Lower lobe of right lung (tissue), 2 donors: ENCODE data around the gene SEC31A. TPM values are rescaled to one million over a fixed set of nuclear protein-coding genes. Genes with fewer than 3 reads are reported as not detected.

Experiments
- ATAC-seq, 2 donors: fragments of 200-7000 bp; cut with Tn5 transposase; one replicate each; pipeline ENCODE4 v1.9.1; 2020 to 2022; ENCODE audit warnings: mild to moderate bottlenecking in 2 of 2, moderate library complexity in 2 of 2
- DNase-seq: peaks from one replicate; pipeline ENCODE4 v3.0.0-alpha.2; 2020
- H3K27ac ChIP-seq: fragments of 200-600 bp; one replicate; pipeline ENCODE4 v1.8.0; 2022
- H3K27me3 ChIP-seq: fragments of 200-600 bp; one replicate; pipeline ENCODE4 v1.8.0; 2022; ENCODE audit warnings: low read depth
- H3K36me3 ChIP-seq: fragments of 200-600 bp; one replicate; pipeline ENCODE4 v1.8.0; 2022; ENCODE audit warnings: mild to moderate bottlenecking
- H3K4me1 ChIP-seq: fragments of 200-600 bp; one replicate; pipeline ENCODE4 v1.8.0; 2022
- H3K4me3 ChIP-seq: fragments of 200-600 bp; one replicate; pipeline ENCODE4 v1.8.0; 2022; ENCODE audit warnings: mild to moderate bottlenecking
- H3K9me3 ChIP-seq: fragments of 200-600 bp; one replicate; pipeline ENCODE4 v1.8.0; 2022
- CTCF ChIP-seq: fragments of 200-600 bp; IDR thresholded peaks from one replicate; pipeline ENCODE4 v1.8.0; 2022; ENCODE audit warnings: antibody characterized with exemption, mild to moderate bottlenecking
- intact Hi-C: fragments of 100-400 bp; cut with DNase I; formaldehyde crosslinking; loops from one replicate; pipeline ENCODE4 v1.11.0; 2022
- total RNA-seq: library from RNA; stranded (reverse); fragmentation: NEBNext Ultra II Directional; extraction: Animal tissue kit (Norgen Biotek cat#: 25700); gene quantifications from one replicate; pipeline ENCODE4 v1.2.1, GENCODE V29; 2021
- donor health status: DM: no; HTN: yes; CAD: no; lungs with severe emphysema.

Gene SEC31A
- total RNA-seq, 1 donor from 2014 or later: 183 TPM

- no peak for ATAC-seq
- Histone ChIP-seq H3K9me3 (no peaks in the 10 kb centered on the region), H3K4me3 (no peak overlapping the region), H3K36me3 (peaks cover 44% of the 10 kb centered on the region), H3K4me1 (peaks cover 33% of the 10 kb centered on the region), H3K27me3 (no peaks in the 10 kb centered on the region), H3K27ac (no peak overlapping the region)
- no peak for TF ChIP-seq CTCF
- no peak for DNase-seq
- intact Hi-C loops: no loop called here
These were observed 1.5 kb upstream of the SEC31A start for GRCh38 chr4:82892467-82892802.

- Histone ChIP-seq H3K27ac (peak overlapping the region; percentile 99), H3K9me3 (no peaks in the 10 kb centered on the region), H3K36me3 (peaks cover 38% of the 10 kb centered on the region), H3K4me1 (peaks cover 33% of the 10 kb centered on the region), H3K4me3 (peak overlapping the region; percentile 87), H3K27me3 (no peaks in the 10 kb centered on the region)
- no peak for TF ChIP-seq CTCF
- intact Hi-C loops: no loop called here
- DNase-seq: no peak
- peak in 1 of 2 donors; percentile 0 for ATAC-seq
These were observed 934 bp upstream of the SEC31A start for GRCh38 chr4:82891707-82892466.

DNA sequence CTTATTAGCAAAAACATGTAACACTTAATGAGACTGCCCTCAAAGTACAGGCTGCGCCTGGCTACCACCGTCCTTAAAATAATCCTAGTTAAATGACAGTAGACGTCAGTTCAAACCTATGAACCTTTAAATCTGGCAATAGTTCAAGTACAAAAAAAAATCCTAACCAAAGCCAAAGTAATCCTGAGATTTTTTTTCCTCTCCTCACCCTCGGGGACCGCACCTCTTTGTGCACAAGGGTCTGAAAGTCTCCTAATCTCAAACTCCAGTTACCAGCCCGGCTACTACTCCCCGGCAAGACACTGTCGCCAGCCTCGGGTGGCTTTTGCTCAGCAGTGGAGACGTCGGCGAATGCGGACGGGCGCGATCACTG, 439 bp downstream of the SEC31A start:
- H3K9me3 ChIP-seq: no peaks in the 10 kb centered on the region
- intact Hi-C loops: no loop called here
- peak; percentile 1 to 7 for ATAC-seq
- no peak for DNase-seq
- H3K27me3 ChIP-seq: no peaks in the 10 kb centered on the region
- peaks cover 26% of the 10 kb centered on the region for H3K36me3 ChIP-seq
- no peak for TF ChIP-seq CTCF
- peak overlapping the region; percentile 87 for H3K4me3 ChIP-seq
- H3K4me1 ChIP-seq: peaks cover 44% of the 10 kb centered on the region
- peak overlapping the region; percentile 99 for H3K27ac ChIP-seq

DNA sequence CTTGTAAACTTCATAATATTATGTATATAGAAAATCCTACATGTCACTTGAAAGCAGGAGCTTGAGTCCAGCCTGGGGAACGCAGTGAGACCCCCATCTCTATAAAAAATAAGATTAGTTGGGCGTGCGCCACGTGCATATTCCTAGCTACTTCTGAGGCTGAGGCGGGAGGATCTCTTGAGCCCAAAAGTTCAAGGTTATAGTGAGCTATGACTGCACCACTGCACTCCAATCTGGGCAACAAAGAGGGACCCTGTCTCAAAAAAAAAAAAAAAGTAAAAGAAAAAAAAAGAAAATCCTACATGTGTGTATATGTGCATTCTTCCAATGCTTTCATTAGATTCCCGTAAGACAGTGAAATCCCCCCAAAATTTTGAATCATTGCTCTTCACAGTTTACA, 1.7 kb downstream of the SEC31A start:
- Histone ChIP-seq H3K4me1 (peaks cover 52% of the 10 kb centered on the region), H3K4me3 (peak overlapping the region; percentile 87), H3K36me3 (peaks cover 14% of the 10 kb centered on the region), H3K27ac (no peak overlapping the region), H3K27me3 (no peaks in the 10 kb centered on the region), H3K9me3 (no peaks in the 10 kb centered on the region)
- TF ChIP-seq CTCF: no peak
- DNase-seq (no peak), ATAC-seq (no peak)
- intact Hi-C loops: no loop called here

- Histone ChIP-seq H3K4me1 (peaks cover 50% of the 10 kb centered on the region), H3K4me3 (no peak overlapping the region), H3K9me3 (no peaks in the 10 kb centered on the region), H3K27me3 (no peaks in the 10 kb centered on the region), H3K36me3 (no peaks in the 10 kb centered on the region), H3K27ac (no peak overlapping the region)
- intact Hi-C loops: no loop called here
- DNase-seq (no peak), ATAC-seq (no peak)
- no peak for TF ChIP-seq CTCF
These were observed 4.6 kb downstream of the SEC31A start for GRCh38 chr4:82886147-82886942.
